Measurements from ENCODE around the gene FAM222B. TPM values are rescaled to one million over a fixed set of nuclear protein-coding genes. Genes with fewer than 3 reads are reported as not detected.

Gene FAM222B
- total and polyA plus RNA-seq, 2 of the 4 experiments (the other 2 are of a cell fraction) = 2.5 to 10.8 TPM

DNA sequence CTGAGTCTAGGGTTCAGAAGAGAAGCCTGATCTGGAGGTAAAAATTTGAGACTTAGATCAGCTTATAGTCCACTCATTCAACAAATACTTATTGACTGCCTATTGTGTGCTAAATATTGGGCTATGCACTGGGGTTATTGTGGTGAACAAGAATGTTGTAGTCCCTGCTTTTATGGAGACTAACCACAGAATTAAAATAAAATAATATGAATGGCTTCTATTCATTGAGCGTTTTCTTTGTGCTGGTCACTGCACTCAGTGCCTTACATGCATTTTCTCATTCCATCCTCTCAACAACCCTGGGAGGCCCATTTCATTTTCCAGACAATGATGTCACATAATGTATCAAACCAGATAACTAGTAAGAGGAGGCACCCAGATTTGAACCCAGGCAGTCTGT, 109.2 kb downstream of the FAM222B start:
- ChIA-PET CTCF (no interaction called here), POLR2A (ENCODE audit: unreplicated experiment) (no interaction called here)
- in situ Hi-C loops (cut with MboI; ENCODE audit: low sequenced_read_pairs) = loop anchor here (10.0 kb wide), 1 partner anchor 371 kb away; no protein-coding TSS in a partner anchor

More for the DNA sequence above, 109.2 kb downstream of the FAM222B start:
- intact Hi-C loops (cut with micrococcal nuclease) (no loop called here), dilution Hi-C loops (cut with HindIII; ENCODE audit: low sequenced_read_pairs, unreplicated experiment) (no loop called here)
- Histone ChIP-seq H4K91ac (ENCODE audit: insufficient read depth, low read depth, low read length) (no peak overlapping the region), H3K9ac (ENCODE audit: low read depth, low read length) (no peak overlapping the region), H2BK5ac (ENCODE audit: low read depth, low read length, poor library complexity, severe bottlenecking) (no peak overlapping the region), H4K8ac (ENCODE audit: low read depth in 2 of 2, low read length in 2 of 2) (no peak overlapping the region), H2BK15ac (ENCODE audit: low read depth, low read length) (no peak overlapping the region), H3K4me1 (ENCODE audit: control insufficient read depth, insufficient read depth, low read length) (0 out of 2 replicates have a peak, but pooled peaks cover 2% of the 10 kb centered on the region), H3K4me3 (ENCODE audit: insufficient read depth, low read depth, low read length) (no peak overlapping the region), H2BK20ac (ENCODE audit: low read depth, low read length) (no peak overlapping the region), H4K5ac (ENCODE audit: low read depth, low read length) (no peak overlapping the region), H3K56ac (ENCODE audit: extremely low read depth, insufficient read depth, low read length) (no peak overlapping the region), H3K18ac (ENCODE audit: low read depth, low read length) (no peak overlapping the region), H3K79me1 (ENCODE audit: low read depth in 1 of 2, low read length in 2 of 2) (peaks cover 0 to 6% of the 10 kb centered on the region in 2 experiments; a peak in 1 of 4 replicates), H3K27me3 (ENCODE audit: control insufficient read depth, insufficient read depth, low read length) (no peaks in the 10 kb centered on the region), H3K4me2 (ENCODE audit: low read depth, low read length) (no peak overlapping the region), H3K27ac (ENCODE audit: insufficient read depth, low read length) (no peak overlapping the region), H3K9me3 (ENCODE audit: control insufficient read depth, insufficient read depth, low read length) (no peaks in the 10 kb centered on the region), H3K9me1 (ENCODE audit: insufficient read depth, low read length) (no peaks in the 10 kb centered on the region), H2BK120ac (ENCODE audit: low read depth, low read length) (no peak overlapping the region), H2AK9ac (replicated peaks; ENCODE audit: low read depth, low read length, poor library complexity) (no peak overlapping the region), H2AK5ac (ENCODE audit: low read depth, low read length) (no peak overlapping the region), H4K20me1 (ENCODE audit: insufficient read depth, low read length) (no peaks in the 10 kb centered on the region; the same call in 1 of the 2 replicates), H3K14ac (replicated peaks; ENCODE audit: low read depth, low read length) (no peak overlapping the region), H2AFZ (replicated peaks; ENCODE audit: low read length, poor library complexity) (no peak overlapping the region), H3K23ac (ENCODE audit: low read depth, low read length) (no peak overlapping the region), H3K36me3 (ENCODE audit: control insufficient read depth, insufficient read depth, low read length) (no peaks in the 10 kb centered on the region), H3K4ac (ENCODE audit: low read depth, low read length) (no peak overlapping the region)
- DNase-seq (no peak), ATAC-seq (ENCODE audit: low read depth) (no peak)
- TF ChIP-seq RFX5 (IDR thresholded peaks at IDR 0.05; ENCODE audit: low read depth, low read length) (no peak), SMC3 (IDR thresholded peaks at IDR 0.05; ENCODE audit: low read depth, low read length) (no peak), CEBPB (IDR thresholded peaks at IDR 0.05; ENCODE audit: low read depth, low read length) (no peak), RAD21 (IDR thresholded peaks at IDR 0.05; ENCODE audit: low read length) (no peak), MXI1 (IDR thresholded peaks at IDR 0.05; ENCODE audit: borderline replicate concordance, low read depth, low read length) (no peak), MAFK (IDR thresholded peaks at IDR 0.05; ENCODE audit: low read depth, low read length) (no peak), CHD1 (IDR thresholded peaks at IDR 0.05; ENCODE audit: low read depth, low read length) (no peak), MAZ (IDR thresholded peaks at IDR 0.05; ENCODE audit: borderline replicate concordance, low read depth, low read length) (no peak), NFE2L2 (IDR thresholded peaks at IDR 0.05; ENCODE audit: low read depth, low read length) (no peak), RCOR1 (IDR thresholded peaks at IDR 0.05; ENCODE audit: insufficient replicate concordance, low read length) (no peak)
- TF ChIP-seq, protein P1, sequence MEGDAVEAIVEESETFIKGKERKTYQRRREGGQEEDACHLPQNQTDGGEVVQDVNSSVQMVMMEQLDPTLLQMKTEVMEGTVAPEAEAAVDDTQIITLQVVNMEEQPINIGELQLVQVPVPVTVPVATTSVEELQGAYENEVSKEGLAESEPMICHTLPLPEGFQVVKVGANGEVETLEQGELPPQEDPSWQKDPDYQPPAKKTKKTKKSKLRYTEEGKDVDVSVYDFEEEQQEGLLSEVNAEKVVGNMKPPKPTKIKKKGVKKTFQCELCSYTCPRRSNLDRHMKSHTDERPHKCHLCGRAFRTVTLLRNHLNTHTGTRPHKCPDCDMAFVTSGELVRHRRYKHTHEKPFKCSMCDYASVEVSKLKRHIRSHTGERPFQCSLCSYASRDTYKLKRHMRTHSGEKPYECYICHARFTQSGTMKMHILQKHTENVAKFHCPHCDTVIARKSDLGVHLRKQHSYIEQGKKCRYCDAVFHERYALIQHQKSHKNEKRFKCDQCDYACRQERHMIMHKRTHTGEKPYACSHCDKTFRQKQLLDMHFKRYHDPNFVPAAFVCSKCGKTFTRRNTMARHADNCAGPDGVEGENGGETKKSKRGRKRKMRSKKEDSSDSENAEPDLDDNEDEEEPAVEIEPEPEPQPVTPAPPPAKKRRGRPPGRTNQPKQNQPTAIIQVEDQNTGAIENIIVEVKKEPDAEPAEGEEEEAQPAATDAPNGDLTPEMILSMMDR (conservative IDR thresholded peaks at IDR 0.05; ENCODE audit: low read depth, low read length) = no peak
- TF ChIP-seq, protein P2, sequence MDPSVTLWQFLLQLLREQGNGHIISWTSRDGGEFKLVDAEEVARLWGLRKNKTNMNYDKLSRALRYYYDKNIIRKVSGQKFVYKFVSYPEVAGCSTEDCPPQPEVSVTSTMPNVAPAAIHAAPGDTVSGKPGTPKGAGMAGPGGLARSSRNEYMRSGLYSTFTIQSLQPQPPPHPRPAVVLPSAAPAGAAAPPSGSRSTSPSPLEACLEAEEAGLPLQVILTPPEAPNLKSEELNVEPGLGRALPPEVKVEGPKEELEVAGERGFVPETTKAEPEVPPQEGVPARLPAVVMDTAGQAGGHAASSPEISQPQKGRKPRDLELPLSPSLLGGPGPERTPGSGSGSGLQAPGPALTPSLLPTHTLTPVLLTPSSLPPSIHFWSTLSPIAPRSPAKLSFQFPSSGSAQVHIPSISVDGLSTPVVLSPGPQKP (IDR thresholded peaks at IDR 0.05; ENCODE audit: borderline replicate concordance, low read depth, low read length) = no peak
- TF ChIP-seq, protein P3, sequence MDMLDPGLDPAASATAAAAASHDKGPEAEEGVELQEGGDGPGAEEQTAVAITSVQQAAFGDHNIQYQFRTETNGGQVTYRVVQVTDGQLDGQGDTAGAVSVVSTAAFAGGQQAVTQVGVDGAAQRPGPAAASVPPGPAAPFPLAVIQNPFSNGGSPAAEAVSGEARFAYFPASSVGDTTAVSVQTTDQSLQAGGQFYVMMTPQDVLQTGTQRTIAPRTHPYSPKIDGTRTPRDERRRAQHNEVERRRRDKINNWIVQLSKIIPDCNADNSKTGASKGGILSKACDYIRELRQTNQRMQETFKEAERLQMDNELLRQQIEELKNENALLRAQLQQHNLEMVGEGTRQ (IDR thresholded peaks at IDR 0.05; ENCODE audit: low read depth, low read length) = no peak
- BruUV-seq (replicated peaks) = no TSS peak
- no CpG with 5 or more reads among the region's 1 CpG for WGBS, 2 experiments (ENCODE audit: extremely low coverage in 2 of 2, insufficient read length in 1 of 2)

All from IMR-90 (cell line).